Neuronal stem cell (in vitro differentiated cells): ENCODE data around the gene TRAF3.

ENCODE experiments used
- DNase-seq: peaks from one replicate; pipeline ENCODE4 v3.0.0-alpha.2; 2013; ENCODE audit warnings: low spot score
- H2AFZ ChIP-seq: one replicate; pipeline ENCODE4 v1.6.1; 2013; ENCODE audit warnings: mild to moderate bottlenecking, low read length, inconsistent platforms
- H2AK5ac ChIP-seq: 2 replicates; pipeline ENCODE4 v1.6.1; 2013; ENCODE audit warnings: low read depth, mild to moderate bottlenecking, inconsistent platforms, low read length, moderate library complexity, mixed read lengths
- H2BK120ac ChIP-seq: 2 replicates; pipeline ENCODE4 v1.6.1; 2013; ENCODE audit warnings: low read depth, mild to moderate bottlenecking, inconsistent platforms, low read length, moderate library complexity, mixed read lengths
- H2BK12ac ChIP-seq: one replicate; pipeline ENCODE4 v1.6.1; 2013; ENCODE audit warnings: low read length, inconsistent platforms
- H2BK15ac ChIP-seq: 2 replicates; pipeline ENCODE4 v1.6.1; 2013; ENCODE audit warnings: mild to moderate bottlenecking, low read length, inconsistent platforms, mixed read lengths
- H2BK5ac ChIP-seq: one replicate; pipeline ENCODE4 v1.6.1; 2013; ENCODE audit warnings: inconsistent platforms, mild to moderate bottlenecking, low read length, moderate library complexity
- H3K14ac ChIP-seq: one replicate; pipeline ENCODE4 v1.6.1; 2013; ENCODE audit warnings: low read length, inconsistent platforms
- H3K18ac ChIP-seq: 2 replicates; pipeline ENCODE4 v1.6.1; 2013; ENCODE audit warnings: low read length, inconsistent platforms
- H3K23ac ChIP-seq: 2 replicates; pipeline ENCODE4 v1.6.1; 2013; ENCODE audit warnings: low read depth, mild to moderate bottlenecking, mixed read lengths, low read length, inconsistent platforms; ENCODE audit not compliant: poor library complexity
- H3K27ac ChIP-seq: replicated peaks from 3 replicates; pipeline ENCODE4 v1.5.1; 2013; ENCODE audit warnings: low read length, inconsistent platforms
- H3K27me3 ChIP-seq, 3 experiments: 2 replicates each; pipeline ENCODE4 v1.6.1; 2013; ENCODE audit warnings: low read length in 3 of 3, mild to moderate bottlenecking in 2 of 3, inconsistent platforms in 1 of 3, low read depth in 1 of 3, mixed read lengths in 1 of 3, moderate library complexity in 1 of 3; ENCODE audit not compliant: control insufficient read depth in 3 of 3, insufficient read depth in 3 of 3
- H3K36me3 ChIP-seq, 2 donors: replicated peaks in 1 of 2; 2 replicates each; pipeline ENCODE4 v1.6.1; 2013; ENCODE audit warnings: low read length in 2 of 2; ENCODE audit not compliant: control insufficient read depth in 2 of 2, insufficient read depth in 2 of 2
- H3K4ac ChIP-seq: 2 replicates; pipeline ENCODE4 v1.6.1; 2013; ENCODE audit warnings: inconsistent platforms, mild to moderate bottlenecking, low read length, moderate library complexity
- H3K4me1 ChIP-seq, 2 donors: 1 replicate in 1 of 2; 2 replicates in 1 of 2; pipeline ENCODE4 v1.6.1; 2013; ENCODE audit warnings: low read length in 2 of 2, low read depth in 1 of 2; ENCODE audit not compliant: control insufficient read depth in 2 of 2, insufficient read depth in 1 of 2
- H3K4me2 ChIP-seq: one replicate; pipeline ENCODE4 v1.6.1; 2013; ENCODE audit warnings: mild to moderate bottlenecking, low read length, inconsistent platforms; ENCODE audit not compliant: insufficient read depth, poor library complexity, severe bottlenecking
- H3K4me3 ChIP-seq, 2 donors: 2 replicates each; pipeline ENCODE4 v1.5.1; 2013; ENCODE audit warnings: low read length in 2 of 2, mild to moderate bottlenecking in 2 of 2, inconsistent platforms in 1 of 2, moderate library complexity in 1 of 2
- H3K79me1 ChIP-seq: one replicate; pipeline ENCODE4 v1.6.1; 2013; ENCODE audit warnings: low read depth, mild to moderate bottlenecking, inconsistent platforms, low read length, moderate library complexity
- H3K9ac ChIP-seq: one replicate; pipeline ENCODE4 v1.6.1; 2013; ENCODE audit warnings: mild to moderate bottlenecking, low read depth, low read length, inconsistent platforms; ENCODE audit not compliant: poor library complexity
- H3K9me3 ChIP-seq, 2 donors: replicated peaks in 1 of 2; 2 replicates each; pipeline versions ENCODE3 to v1.6.1; 2013; ENCODE audit warnings: low read length in 2 of 2, mild to moderate bottlenecking in 2 of 2, inconsistent platforms in 1 of 2, low read depth in 1 of 2, mixed read lengths in 1 of 2, moderate library complexity in 1 of 2; ENCODE audit not compliant: control insufficient read depth in 2 of 2, insufficient read depth in 1 of 2
- H4K8ac ChIP-seq: one replicate; pipeline ENCODE4 v1.6.1; 2013; ENCODE audit warnings: low read depth, mild to moderate bottlenecking, inconsistent platforms, low read length, moderate library complexity
- H4K91ac ChIP-seq: one replicate; pipeline ENCODE4 v1.6.1; 2013; ENCODE audit warnings: low read length, low read depth, mild to moderate bottlenecking, inconsistent platforms; ENCODE audit not compliant: poor library complexity
- WGBS, 2 donors: extraction: QIAGEN DNeasy Blood & Tissue Kit; methylation state at CpG; one replicate each; pipeline ENCODE4 v1.1.7; 2013; ENCODE audit warnings: missing lambda C conversion rate in 2 of 2, mixed read lengths in 1 of 2; ENCODE audit not compliant: insufficient read length in 2 of 2, insufficient replicate concordance in 1 of 2; ENCODE audit errors: extremely low coverage in 2 of 2; 5-methylcytosine and 5-hydroxymethylcytosine counted together

TRAF3 gene

GRCh38 chr14:102954081-102954789 is 177.0 kb downstream of the TRAF3 start:
- Histone ChIP-seq H3K4ac (no peak overlapping the region), H3K23ac (peak overlapping the region; percentile 69), H2BK15ac (no peak overlapping the region), H4K91ac (no peak overlapping the region), H2AK5ac (no peak overlapping the region), H4K8ac (no peak overlapping the region), H3K9ac (peak overlapping the region; percentile 35), H3K27ac (no peak overlapping the region), H2BK120ac (no peak overlapping the region), H3K18ac (no peak overlapping the region), H3K4me2 (no peak overlapping the region), H3K4me3 (no peak overlapping the region), H2BK12ac (no peak overlapping the region), H3K79me1 (no peaks in the 10 kb centered on the region), H2BK5ac (no peak overlapping the region), H3K4me1 (peaks cover 0 to 3% of the 10 kb centered on the region in 2 donors), H3K27me3 (no peaks in the 10 kb centered on the region), H3K36me3 (peaks cover 45 to 95% of the 10 kb centered on the region in 2 donors), H3K9me3 (no peaks in the 10 kb centered on the region), H3K14ac (no peak overlapping the region), H2AFZ (no peak overlapping the region)
- WGBS, 2 donors = no CpG with 5 or more reads among the region's 18 CpGs
- DNase-seq = no peak

GRCh38 chr14:102955636-102956408 is 178.6 kb downstream of the TRAF3 start:
- H3K9me3 ChIP-seq = no peaks in the 10 kb centered on the region
- H3K27ac ChIP-seq = no peak overlapping the region
- H3K4ac ChIP-seq = no peak overlapping the region
- no peak overlapping the region for H4K91ac ChIP-seq
- H2AK5ac ChIP-seq = no peak overlapping the region
- no peak overlapping the region for H3K18ac ChIP-seq
- peaks cover 37 to 95% of the 10 kb centered on the region in 2 donors for H3K36me3 ChIP-seq
- no peak overlapping the region for H4K8ac ChIP-seq
- WGBS, 2 donors = no CpG with 5 or more reads among the region's 8 CpGs
- no peak overlapping the region for H2BK5ac ChIP-seq
- no peak overlapping the region for H3K14ac ChIP-seq
- H2BK15ac ChIP-seq = no peak overlapping the region
- H2BK12ac ChIP-seq = no peak overlapping the region
- H2AFZ ChIP-seq = no peak overlapping the region
- H3K9ac ChIP-seq = no peak overlapping the region
- no peaks in the 10 kb centered on the region for H3K27me3 ChIP-seq
- H3K79me1 ChIP-seq = no peaks in the 10 kb centered on the region
- H3K4me2 ChIP-seq = no peak overlapping the region
- no peak for DNase-seq
- no peak overlapping the region for H3K4me3 ChIP-seq
- no peak overlapping the region for H3K23ac ChIP-seq
- peaks cover 0 to 3% of the 10 kb centered on the region in 2 donors for H3K4me1 ChIP-seq
- H2BK120ac ChIP-seq = no peak overlapping the region

- no peak overlapping the region for H3K18ac ChIP-seq
- H4K8ac ChIP-seq = no peak overlapping the region
- no peak overlapping the region for H3K14ac ChIP-seq
- H2BK5ac ChIP-seq = no peak overlapping the region
- no peak overlapping the region for H3K4ac ChIP-seq
- H3K79me1 ChIP-seq = no peaks in the 10 kb centered on the region
- WGBS, 2 donors = no CpG with 5 or more reads among the region's 10 CpGs
- no peaks in the 10 kb centered on the region for H3K27me3 ChIP-seq
- H3K27ac ChIP-seq = no peak overlapping the region
- H2BK120ac ChIP-seq = no peak overlapping the region
- no peak overlapping the region for H2AFZ ChIP-seq
- peaks cover 37 to 94% of the 10 kb centered on the region in 2 donors for H3K36me3 ChIP-seq
- H3K4me3 ChIP-seq = no peak overlapping the region
- H3K4me1 ChIP-seq = peaks cover 0 to 2% of the 10 kb centered on the region in 2 donors
- H3K9me3 ChIP-seq = no peaks in the 10 kb centered on the region
- H4K91ac ChIP-seq = no peak overlapping the region
- H2AK5ac ChIP-seq = no peak overlapping the region
- no peak overlapping the region for H3K23ac ChIP-seq
- no peak overlapping the region for H2BK12ac ChIP-seq
- no peak for DNase-seq
- H3K4me2 ChIP-seq = no peak overlapping the region
- no peak overlapping the region for H2BK15ac ChIP-seq
- no peak overlapping the region for H3K9ac ChIP-seq
Measured at GRCh38 chr14:102957222-102957621, 180.0 kb downstream of the TRAF3 start.

- Histone ChIP-seq H3K23ac (no peak overlapping the region), H3K4ac (no peak overlapping the region), H4K8ac (no peak overlapping the region), H3K14ac (no peak overlapping the region), H3K4me2 (no peak overlapping the region), H3K18ac (no peak overlapping the region), H3K27me3 (no peaks in the 10 kb centered on the region), H2BK15ac (no peak overlapping the region), H4K91ac (no peak overlapping the region), H3K9me3 (peaks cover 0 to 1% of the 10 kb centered on the region in 2 donors), H2BK5ac (no peak overlapping the region), H2BK12ac (no peak overlapping the region), H3K79me1 (no peaks in the 10 kb centered on the region), H3K36me3 (peaks cover 34 to 94% of the 10 kb centered on the region in 2 donors), H3K4me3 (peak overlapping the region in 1 of 2 donors; percentile 57), H3K9ac (no peak overlapping the region), H3K27ac (no peak overlapping the region), H3K4me1 (no peaks in the 10 kb centered on the region), H2BK120ac (no peak overlapping the region), H2AFZ (no peak overlapping the region), H2AK5ac (no peak overlapping the region)
- no CpG with 5 or more reads among the region's 10 CpGs for WGBS, 2 donors
- DNase-seq = no peak
Measured at GRCh38 chr14:102958461-102958860, 181.2 kb downstream of the TRAF3 start.
